ENCODE results near the gene OR5T3.

DNA sequence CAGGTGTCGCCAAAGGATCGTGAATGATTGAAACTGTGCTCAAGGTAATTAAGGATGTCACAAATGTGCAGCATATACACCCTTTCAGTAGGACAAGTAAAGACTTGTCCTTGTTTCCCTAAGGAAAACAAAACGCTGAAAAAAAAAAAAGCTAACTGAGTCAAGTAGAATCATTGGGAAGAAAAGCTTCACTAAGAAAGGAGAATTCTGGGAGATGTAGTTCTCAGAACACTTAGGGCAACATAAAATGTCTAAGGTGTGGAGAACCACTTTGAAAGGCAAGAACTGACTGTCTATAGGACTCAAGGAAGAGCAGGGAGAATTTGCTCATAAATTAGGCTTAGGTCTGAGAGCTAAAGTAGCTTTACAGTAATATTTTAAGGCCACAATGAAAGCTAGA, 19.0 kb downstream of the OR5T3 start:
- TF ChIP-seq EZH2phosphoT487 (IDR thresholded peaks at IDR 0.05; ENCODE audit: low read depth), result no peak
- TF ChIP-seq, protein P1, sequence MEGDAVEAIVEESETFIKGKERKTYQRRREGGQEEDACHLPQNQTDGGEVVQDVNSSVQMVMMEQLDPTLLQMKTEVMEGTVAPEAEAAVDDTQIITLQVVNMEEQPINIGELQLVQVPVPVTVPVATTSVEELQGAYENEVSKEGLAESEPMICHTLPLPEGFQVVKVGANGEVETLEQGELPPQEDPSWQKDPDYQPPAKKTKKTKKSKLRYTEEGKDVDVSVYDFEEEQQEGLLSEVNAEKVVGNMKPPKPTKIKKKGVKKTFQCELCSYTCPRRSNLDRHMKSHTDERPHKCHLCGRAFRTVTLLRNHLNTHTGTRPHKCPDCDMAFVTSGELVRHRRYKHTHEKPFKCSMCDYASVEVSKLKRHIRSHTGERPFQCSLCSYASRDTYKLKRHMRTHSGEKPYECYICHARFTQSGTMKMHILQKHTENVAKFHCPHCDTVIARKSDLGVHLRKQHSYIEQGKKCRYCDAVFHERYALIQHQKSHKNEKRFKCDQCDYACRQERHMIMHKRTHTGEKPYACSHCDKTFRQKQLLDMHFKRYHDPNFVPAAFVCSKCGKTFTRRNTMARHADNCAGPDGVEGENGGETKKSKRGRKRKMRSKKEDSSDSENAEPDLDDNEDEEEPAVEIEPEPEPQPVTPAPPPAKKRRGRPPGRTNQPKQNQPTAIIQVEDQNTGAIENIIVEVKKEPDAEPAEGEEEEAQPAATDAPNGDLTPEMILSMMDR (IDR thresholded peaks at IDR 0.05; ENCODE audit: low read depth, low read length), result no peak

Data from OCI-LY3 (cell line).